HG03571 (cell line): Measurements from ENCODE around the gene IFIH1.

Experiments used
- ATAC-seq: cut with Tn5 transposase; IDR thresholded peaks from one replicate; pipeline ENCODE4 v1.9.1; 2021; ENCODE audit not compliant: unreplicated experiment

The IFIH1 gene

DNA sequence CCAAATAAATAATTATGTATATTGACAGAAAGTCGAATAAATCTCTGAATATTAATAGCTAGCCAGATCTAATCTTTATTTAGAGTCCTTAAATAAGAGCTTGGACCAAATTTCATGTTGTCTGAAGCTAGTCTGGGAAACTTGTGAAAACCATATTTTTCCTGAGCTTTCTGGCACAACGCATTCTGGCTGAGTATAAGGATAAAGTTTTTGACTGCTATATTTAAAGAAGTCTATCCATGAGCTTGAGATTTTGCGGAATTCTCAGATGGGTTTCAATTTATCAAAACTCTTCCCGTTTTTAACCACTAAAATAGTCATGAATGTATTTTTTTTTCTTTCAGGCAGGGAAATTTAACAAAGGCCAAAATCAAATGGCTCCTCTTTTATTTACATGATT is 99.1 kb downstream of the IFIH1 start:
- ATAC-seq, result no peak

DNA sequence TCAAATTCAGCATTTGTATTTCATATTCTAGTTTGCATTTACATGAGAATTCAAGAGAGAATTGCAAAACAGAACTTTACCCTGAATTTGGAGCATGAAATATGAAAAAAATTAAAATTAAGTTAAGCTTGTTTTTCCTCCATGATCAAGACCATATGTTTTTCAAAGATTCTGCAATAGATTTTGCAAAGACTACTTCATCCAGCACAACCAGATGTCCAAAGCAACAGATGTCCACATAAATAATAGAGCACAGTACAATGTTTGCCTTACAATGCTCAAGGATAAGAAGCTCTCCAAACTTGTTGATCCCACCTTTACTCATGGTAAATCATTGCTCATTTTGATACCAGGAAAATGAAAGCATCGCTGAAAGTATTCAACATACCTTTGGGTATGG is 100.9 kb downstream of the IFIH1 start:
- ATAC-seq, result no peak
